Ovary (tissue), 3 donors: ENCODE results near the gene CAPZA1.

Experiments used
- CTCF ChIP-seq, 3 donors: fragments of 450-650 bp in 2 of 3; fragments of 200-600 bp in 1 of 3; IDR thresholded peaks; one replicate each; pipeline versions ENCODE4 v1.5.1 to v1.8.0; 2016 to 2022; ENCODE audit warnings: antibody characterized with exemption in 3 of 3, mild to moderate bottlenecking in 1 of 3
- POLR2A ChIP-seq: fragments of 450-650 bp; IDR thresholded peaks from one replicate; pipeline ENCODE4 v1.6.1; 2017; ENCODE audit warnings: antibody characterized with exemption, mild to moderate bottlenecking, moderate library complexity
- donor health status: DM: no; HTN: no; CAD: no.

GRCh38 chr1:112672009-112672408, 52.4 kb downstream of the CAPZA1 start:
- TF ChIP-seq CTCF (IDR thresholded peaks at IDR 0.05) (no peak), POLR2A (no peak)
